Liver (tissue), 3 donors: ENCODE results near the gene RUFY1.

Experiments used
- ATF3 ChIP-seq: IDR thresholded peaks from 2 replicates; pipeline ENCODE4 v1.6.1; 2016; ENCODE audit warnings: antibody characterized with exemption
- CTCF ChIP-seq: fragments of 150-350 bp; IDR thresholded peaks from 2 replicates; pipeline ENCODE4 v1.5.1; 2017; ENCODE audit warnings: improper control_type of control experiment, low read depth, low read length; ENCODE audit not compliant: missing input control
- EGR1 ChIP-seq, 2 donors: IDR thresholded peaks; 2 replicates each; pipeline ENCODE4 v1.6.1; 2016 to 2018; ENCODE audit warnings: antibody characterized with exemption in 2 of 2, low read depth in 2 of 2
- FOXA2 ChIP-seq: IDR thresholded peaks from 2 replicates; pipeline ENCODE4 v1.6.1; 2016; ENCODE audit warnings: antibody characterized with exemption
- GABPA ChIP-seq, 2 donors: IDR thresholded peaks in 1 of 2; conservative IDR thresholded peaks in 1 of 2; 2 replicates each; pipeline ENCODE4 v1.6.1; 2016; ENCODE audit warnings: antibody characterized with exemption in 2 of 2, mild to moderate bottlenecking in 1 of 2, moderate library complexity in 1 of 2
- HNF4A ChIP-seq, 2 donors: conservative IDR thresholded peaks; 2 replicates each; pipeline ENCODE4 v1.6.1; 2016; ENCODE audit warnings: antibody characterized with exemption in 2 of 2, mild to moderate bottlenecking in 2 of 2
- MAX ChIP-seq: IDR thresholded peaks from 2 replicates; pipeline ENCODE4 v1.6.1; 2016; ENCODE audit warnings: antibody characterized with exemption
- RAD21 ChIP-seq, 2 donors: IDR thresholded peaks; 2 replicates each; pipeline ENCODE4 v1.6.1; 2016; ENCODE audit warnings: antibody characterized with exemption in 2 of 2, mild to moderate bottlenecking in 2 of 2
- REST ChIP-seq: IDR thresholded peaks from 2 replicates; pipeline ENCODE4 v1.6.1; 2016; ENCODE audit warnings: antibody characterized with exemption, mild to moderate bottlenecking
- SP1 ChIP-seq: IDR thresholded peaks from 2 replicates; pipeline ENCODE4 v1.6.1; 2018; ENCODE audit warnings: antibody characterized with exemption, mild to moderate bottlenecking
- YY1 ChIP-seq: IDR thresholded peaks from 2 replicates; pipeline ENCODE4 v1.6.1; 2016; ENCODE audit warnings: antibody characterized with exemption, mild to moderate bottlenecking
- donor health status: healthy.
- donor health status: healthy.

- TF ChIP-seq CTCF (no peak), SP1 (no peak), YY1 (no peak), MAX (no peak), EGR1 (IDR thresholded peaks at IDR 0.05; ENCODE audit: low read depth in 2 of 2) (no peak), FOXA2 (no peak), RAD21 (IDR thresholded peaks at IDR 0.05) (no peak), REST (no peak), HNF4A (conservative IDR thresholded peaks at IDR 0.05) (no peak), GABPA (IDR thresholded peaks at IDR 0.05 in 1 of 2, conservative IDR thresholded peaks at IDR 0.05 in 1 of 2) (no peak), ATF3 (no peak)
Observed at GRCh38 chr5:179612577-179613459, 62.5 kb downstream of the RUFY1 start.
